GM18909 (cell line): ENCODE data around the gene TSEN2.

Source experiments
- ATAC-seq: cut with Tn5 transposase; IDR thresholded peaks from one replicate; pipeline ENCODE4 v1.9.1; 2021; ENCODE audit warnings: mild to moderate bottlenecking; ENCODE audit not compliant: unreplicated experiment, poor library complexity

The TSEN2 gene

DNA sequence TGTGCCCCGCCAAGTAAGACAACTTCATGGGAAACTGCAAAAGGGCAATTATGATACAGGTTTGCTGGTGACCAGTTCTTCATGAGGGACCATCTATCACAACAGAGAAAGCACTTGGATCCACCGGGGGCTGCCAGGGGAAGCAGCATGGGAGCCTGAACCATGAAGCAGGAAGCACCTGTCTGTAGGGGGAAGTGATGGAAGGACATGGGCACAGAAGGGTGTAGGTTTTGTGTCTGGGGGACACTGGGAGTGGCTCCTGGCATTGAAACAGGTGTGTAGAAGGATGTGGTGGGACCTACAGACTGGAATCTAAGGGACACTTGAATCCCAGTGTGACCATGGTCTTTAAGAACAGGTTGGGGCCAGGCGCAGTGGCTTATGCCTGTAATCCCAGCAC is 95.2 kb downstream of the TSEN2 start:
- no peak for ATAC-seq

- no peak for ATAC-seq
Measured at GRCh38 chr3:12579905-12580304, 95.6 kb downstream of the TSEN2 start.

- no peak for ATAC-seq
Measured at GRCh38 chr3:12582730-12583129, 98.5 kb downstream of the TSEN2 start.
